Brain microvascular endothelial cell (primary cell): ENCODE measurements around the gene ZNF836.
A peak's percentile ranks its signal among the peaks of the same experiment; 100 is the strongest.

Source experiments
- DNase-seq: peaks from one replicate; pipeline ENCODE4 v3.0.0-alpha.2; 2020
- H3K27ac ChIP-seq: fragments of 250-450 bp; sonication (Bioruptor Pico); 2 replicates; pipeline ENCODE4 v1.5.1; 2020; ENCODE audit warnings: mild to moderate bottlenecking, moderate library complexity
- H3K27me3 ChIP-seq: fragments of 250-450 bp; sonication (Bioruptor Pico); replicated peaks from 2 replicates; pipeline ENCODE4 v1.5.1; 2020; ENCODE audit warnings: mild to moderate bottlenecking
- H3K36me3 ChIP-seq: fragments of 250-450 bp; sonication (Bioruptor Pico); replicated peaks from 2 replicates; pipeline ENCODE4 v1.5.1; 2020; ENCODE audit warnings: mild to moderate bottlenecking
- H3K4me3 ChIP-seq: 2 replicates; pipeline ENCODE4 v1.5.1; 2011; ENCODE audit warnings: low read depth, mild to moderate bottlenecking, control low read depth, low read length, moderate library complexity
- in situ Hi-C: cut with HindIII; loops from 2 replicates; pipeline ENCODE4 v1.10.0; 2017; ENCODE audit warnings: low sequenced_read_pairs, low pct_ligation_motif_present
- TF ChIP-seq, protein P1 (sequence below): IDR thresholded peaks from 2 replicates; pipeline ENCODE4 v1.5.1; 2011; ENCODE audit warnings: low read depth, mild to moderate bottlenecking, moderate library complexity, low read length, control low read depth, inconsistent platforms; ENCODE audit errors: missing control alignments

The ZNF836 gene

DNA sequence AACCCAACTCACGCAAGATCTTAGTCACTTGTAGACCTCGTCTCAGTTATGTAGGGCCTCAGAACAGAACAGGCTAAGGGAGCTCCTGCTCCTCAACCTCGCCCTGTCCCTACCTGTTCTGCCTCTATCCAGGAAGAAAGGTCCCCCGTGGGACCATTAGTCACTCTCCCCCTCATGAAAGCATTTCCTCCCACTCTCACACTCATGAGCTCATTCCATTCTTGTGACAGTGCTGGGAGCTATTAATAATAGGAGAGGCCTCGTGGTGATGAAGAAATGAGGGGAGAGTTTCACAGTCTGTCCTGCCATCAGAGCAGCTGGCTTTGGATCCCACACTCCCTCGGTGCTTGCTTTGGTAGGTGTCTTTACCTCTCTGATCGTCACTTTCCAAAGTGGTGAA, 28.6 kb upstream of the ZNF836 start:
- peak; percentile 69 for DNase-seq
- in situ Hi-C loops: no loop called here
- no peaks in the 10 kb centered on the region for H3K27me3 ChIP-seq
- no peak overlapping the region for H3K4me3 ChIP-seq
- TF ChIP-seq, protein P1, sequence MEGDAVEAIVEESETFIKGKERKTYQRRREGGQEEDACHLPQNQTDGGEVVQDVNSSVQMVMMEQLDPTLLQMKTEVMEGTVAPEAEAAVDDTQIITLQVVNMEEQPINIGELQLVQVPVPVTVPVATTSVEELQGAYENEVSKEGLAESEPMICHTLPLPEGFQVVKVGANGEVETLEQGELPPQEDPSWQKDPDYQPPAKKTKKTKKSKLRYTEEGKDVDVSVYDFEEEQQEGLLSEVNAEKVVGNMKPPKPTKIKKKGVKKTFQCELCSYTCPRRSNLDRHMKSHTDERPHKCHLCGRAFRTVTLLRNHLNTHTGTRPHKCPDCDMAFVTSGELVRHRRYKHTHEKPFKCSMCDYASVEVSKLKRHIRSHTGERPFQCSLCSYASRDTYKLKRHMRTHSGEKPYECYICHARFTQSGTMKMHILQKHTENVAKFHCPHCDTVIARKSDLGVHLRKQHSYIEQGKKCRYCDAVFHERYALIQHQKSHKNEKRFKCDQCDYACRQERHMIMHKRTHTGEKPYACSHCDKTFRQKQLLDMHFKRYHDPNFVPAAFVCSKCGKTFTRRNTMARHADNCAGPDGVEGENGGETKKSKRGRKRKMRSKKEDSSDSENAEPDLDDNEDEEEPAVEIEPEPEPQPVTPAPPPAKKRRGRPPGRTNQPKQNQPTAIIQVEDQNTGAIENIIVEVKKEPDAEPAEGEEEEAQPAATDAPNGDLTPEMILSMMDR: no peak
- peaks cover 60% of the 10 kb centered on the region for H3K36me3 ChIP-seq
- H3K27ac ChIP-seq: peak overlapping the region; percentile 32

DNA sequence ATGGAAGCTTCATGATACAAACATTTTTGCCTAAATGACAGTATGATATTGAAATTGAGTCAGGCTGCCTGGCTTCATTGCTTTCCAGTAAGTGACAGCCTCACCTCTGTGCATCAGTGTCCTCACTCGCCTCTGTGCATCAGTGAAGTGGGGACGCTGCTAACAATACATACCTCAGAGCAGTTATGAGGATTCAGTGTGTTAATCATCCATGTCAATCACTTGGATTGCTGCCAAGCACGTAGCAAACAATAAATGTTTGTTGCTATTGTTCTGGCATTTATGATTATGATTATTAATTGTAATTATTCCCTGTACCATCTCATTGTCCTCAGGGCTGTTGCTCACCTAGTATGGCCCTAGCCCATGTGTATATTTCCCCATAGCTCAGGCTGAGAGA, 27.3 kb upstream of the ZNF836 start:
- H3K4me3 ChIP-seq: no peak overlapping the region
- TF ChIP-seq, protein P1: no peak
- DNase-seq: no peak
- H3K27ac ChIP-seq: no peak overlapping the region
- H3K27me3 ChIP-seq: no peaks in the 10 kb centered on the region
- H3K36me3 ChIP-seq: peaks cover 46% of the 10 kb centered on the region
- in situ Hi-C loops: no loop called here

DNA sequence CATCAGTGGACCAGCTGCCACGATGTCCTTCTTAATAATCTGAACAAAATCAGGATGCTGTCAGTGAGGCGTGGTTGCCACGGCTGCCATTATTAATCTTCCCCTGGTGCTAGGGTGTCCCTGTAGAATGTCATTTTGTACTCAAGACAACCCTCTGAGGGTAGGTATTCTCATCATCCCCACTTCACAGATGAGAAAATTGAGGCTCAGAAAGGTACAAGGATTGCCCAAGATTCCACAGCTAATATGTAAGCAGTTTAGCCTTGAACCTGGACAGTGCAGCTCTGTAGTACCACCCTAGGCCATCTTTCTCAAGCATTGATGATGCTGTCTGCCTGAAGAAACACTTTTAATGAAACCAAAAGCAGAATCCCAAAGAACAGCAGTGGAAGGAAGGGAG, 26.5 kb upstream of the ZNF836 start:
- TF ChIP-seq, protein P1: no peak
- H3K27me3 ChIP-seq: no peaks in the 10 kb centered on the region
- in situ Hi-C loops: no loop called here
- peaks cover 46% of the 10 kb centered on the region for H3K36me3 ChIP-seq
- no peak overlapping the region for H3K27ac ChIP-seq
- no peak for DNase-seq
- H3K4me3 ChIP-seq: no peak overlapping the region

DNA sequence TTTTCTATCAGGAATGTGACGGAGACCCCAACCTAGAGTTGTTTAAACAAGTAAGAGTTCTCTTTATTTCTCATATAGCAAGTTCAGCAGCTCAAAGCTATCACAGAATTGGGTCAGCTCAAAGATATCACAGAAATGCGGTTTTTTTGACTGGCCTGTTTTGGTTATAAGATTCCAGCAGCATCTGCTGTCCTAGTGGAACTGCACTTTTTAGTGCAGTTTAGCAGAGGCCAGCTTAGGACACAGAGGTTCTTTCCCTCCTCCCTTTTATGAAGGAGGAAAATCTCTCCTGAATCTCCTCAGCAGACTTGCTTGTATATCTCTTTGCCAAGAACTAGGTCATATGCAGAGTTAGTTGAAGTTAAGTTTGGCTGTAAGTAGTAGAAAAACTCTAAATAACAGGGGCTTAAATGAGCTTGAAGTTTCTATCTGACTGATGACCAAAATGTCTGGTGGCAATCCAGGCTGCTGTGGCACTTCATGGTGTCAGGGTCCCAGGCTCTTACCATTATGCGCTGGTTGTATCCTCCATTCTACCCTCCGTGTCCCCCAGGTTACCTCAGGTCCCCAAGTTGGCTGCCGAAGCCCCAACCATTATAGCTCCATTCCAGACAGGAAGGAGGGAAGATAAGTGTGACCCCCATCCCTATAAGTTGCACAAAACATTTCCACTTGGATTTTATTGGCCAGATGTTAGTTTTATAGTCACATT, 25.0 kb upstream of the ZNF836 start:
- H3K27ac ChIP-seq: no peak overlapping the region
- H3K36me3 ChIP-seq: peaks cover 34% of the 10 kb centered on the region
- no peak for DNase-seq
- no peaks in the 10 kb centered on the region for H3K27me3 ChIP-seq
- in situ Hi-C loops: no loop called here
- H3K4me3 ChIP-seq: no peak overlapping the region
- TF ChIP-seq, protein P1: no peak

DNA sequence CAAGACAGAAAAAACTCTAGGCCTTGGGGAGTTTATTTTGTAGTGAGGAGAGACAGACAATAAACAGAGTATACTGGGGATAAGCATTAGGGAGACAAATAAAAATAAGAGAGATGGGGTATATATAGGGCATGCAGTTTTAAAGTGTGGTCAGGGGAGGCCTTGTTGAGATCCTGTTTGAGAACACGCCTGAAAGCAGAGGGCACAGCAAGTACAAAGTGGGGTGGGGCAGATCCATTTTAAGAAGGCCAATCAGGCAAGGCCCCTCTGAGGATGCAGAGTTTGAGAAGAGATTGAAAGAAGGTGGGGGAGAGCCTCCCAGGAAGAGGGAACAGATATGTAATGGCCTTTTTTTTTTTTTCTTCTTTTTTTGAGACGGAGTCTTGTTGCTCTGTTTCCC, 20.5 kb upstream of the ZNF836 start:
- Histone ChIP-seq H3K4me3 (no peak overlapping the region), H3K27ac (no peak overlapping the region), H3K27me3 (no peaks in the 10 kb centered on the region), H3K36me3 (peaks cover 25% of the 10 kb centered on the region)
- TF ChIP-seq, protein P1: no peak
- no peak for DNase-seq
- in situ Hi-C loops: no loop called here

DNA sequence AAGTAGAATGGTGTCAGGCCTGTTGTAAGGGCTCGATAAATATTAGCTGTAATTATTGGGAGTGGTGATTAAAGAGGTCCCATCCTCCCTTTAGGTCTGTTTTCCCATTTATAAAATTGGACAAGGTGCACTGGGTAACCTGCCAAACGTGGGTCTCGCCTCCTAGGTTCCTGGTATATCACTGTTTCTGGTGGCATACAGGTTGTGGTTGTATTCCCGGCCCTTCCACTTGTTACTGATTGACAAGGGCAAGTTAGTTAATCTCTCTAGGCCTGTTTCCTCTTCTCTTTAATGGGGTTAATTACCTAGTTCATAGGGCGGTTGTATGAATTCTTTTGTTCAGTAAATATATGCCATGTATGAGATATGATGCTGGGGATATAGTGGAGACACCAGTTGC, 20.0 kb upstream of the ZNF836 start:
- Histone ChIP-seq H3K36me3 (peaks cover 19% of the 10 kb centered on the region), H3K4me3 (peak overlapping the region; percentile 92), H3K27me3 (no peaks in the 10 kb centered on the region), H3K27ac (no peak overlapping the region)
- TF ChIP-seq, protein P1: no peak
- no peak for DNase-seq
- in situ Hi-C loops: no loop called here
